GM12865 (cell line): ENCODE results near the gene AP1S2.

Source experiments
- DNase-seq: peaks from one replicate; pipeline ENCODE4 v3.0.0; 2010; ENCODE audit warnings: low read depth
- H3K4me3 ChIP-seq: 2 replicates; pipeline ENCODE4 v1.5.1; 2011; ENCODE audit warnings: mild to moderate bottlenecking, low read depth, low read length, control low read depth
- TF ChIP-seq, protein P1 (sequence below): IDR thresholded peaks from 2 replicates; pipeline ENCODE4 v1.5.1; 2011; ENCODE audit warnings: low read length, control low read depth, low read depth, inconsistent platforms; ENCODE audit not compliant: insufficient read depth; ENCODE audit errors: missing control alignments

The AP1S2 gene

DNA sequence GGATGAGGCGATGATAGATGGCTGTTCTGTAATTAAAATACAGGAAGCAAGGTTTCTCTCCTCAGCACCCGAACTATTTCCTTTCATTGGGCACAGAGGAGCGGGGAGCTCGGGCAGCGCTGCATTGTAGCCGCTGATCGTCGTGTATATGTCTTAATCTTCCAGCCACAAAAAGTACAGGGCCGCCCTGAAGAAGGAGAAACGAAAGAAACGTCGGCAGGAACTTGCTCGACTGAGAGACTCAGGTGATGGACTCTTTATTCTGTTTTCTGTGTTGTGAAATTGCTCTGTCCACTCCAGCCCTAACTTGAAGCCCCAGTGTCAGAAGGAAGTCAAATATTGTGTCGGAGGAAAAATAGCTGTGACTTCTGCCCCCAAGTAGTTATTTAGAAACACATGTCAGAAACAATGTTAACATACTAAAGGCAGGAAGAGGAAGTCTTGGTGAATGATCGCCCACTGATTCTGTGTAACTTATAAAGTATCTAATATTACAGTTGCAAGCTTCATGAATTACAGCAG, 63.8 kb downstream of the AP1S2 start:
- TF ChIP-seq, protein P1, sequence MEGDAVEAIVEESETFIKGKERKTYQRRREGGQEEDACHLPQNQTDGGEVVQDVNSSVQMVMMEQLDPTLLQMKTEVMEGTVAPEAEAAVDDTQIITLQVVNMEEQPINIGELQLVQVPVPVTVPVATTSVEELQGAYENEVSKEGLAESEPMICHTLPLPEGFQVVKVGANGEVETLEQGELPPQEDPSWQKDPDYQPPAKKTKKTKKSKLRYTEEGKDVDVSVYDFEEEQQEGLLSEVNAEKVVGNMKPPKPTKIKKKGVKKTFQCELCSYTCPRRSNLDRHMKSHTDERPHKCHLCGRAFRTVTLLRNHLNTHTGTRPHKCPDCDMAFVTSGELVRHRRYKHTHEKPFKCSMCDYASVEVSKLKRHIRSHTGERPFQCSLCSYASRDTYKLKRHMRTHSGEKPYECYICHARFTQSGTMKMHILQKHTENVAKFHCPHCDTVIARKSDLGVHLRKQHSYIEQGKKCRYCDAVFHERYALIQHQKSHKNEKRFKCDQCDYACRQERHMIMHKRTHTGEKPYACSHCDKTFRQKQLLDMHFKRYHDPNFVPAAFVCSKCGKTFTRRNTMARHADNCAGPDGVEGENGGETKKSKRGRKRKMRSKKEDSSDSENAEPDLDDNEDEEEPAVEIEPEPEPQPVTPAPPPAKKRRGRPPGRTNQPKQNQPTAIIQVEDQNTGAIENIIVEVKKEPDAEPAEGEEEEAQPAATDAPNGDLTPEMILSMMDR = no peak
- peak overlapping the region; percentile 86 for H3K4me3 ChIP-seq
- DNase-seq = peak; percentile 20

- TF ChIP-seq, protein P1 = no peak
- DNase-seq = peak; percentile 89
- H3K4me3 ChIP-seq = peak within 1 kb of the TSS; percentile 86
Observed at GRCh38 chrX:15789979-15790768, 64.4 kb downstream of the AP1S2 start, which contains the start of gene ZRSR2. TSS of gene ZRSR2 (plus strand) at chrX:15790484. CDS start at chrX:15790496, 12 bp downstream.

DNA sequence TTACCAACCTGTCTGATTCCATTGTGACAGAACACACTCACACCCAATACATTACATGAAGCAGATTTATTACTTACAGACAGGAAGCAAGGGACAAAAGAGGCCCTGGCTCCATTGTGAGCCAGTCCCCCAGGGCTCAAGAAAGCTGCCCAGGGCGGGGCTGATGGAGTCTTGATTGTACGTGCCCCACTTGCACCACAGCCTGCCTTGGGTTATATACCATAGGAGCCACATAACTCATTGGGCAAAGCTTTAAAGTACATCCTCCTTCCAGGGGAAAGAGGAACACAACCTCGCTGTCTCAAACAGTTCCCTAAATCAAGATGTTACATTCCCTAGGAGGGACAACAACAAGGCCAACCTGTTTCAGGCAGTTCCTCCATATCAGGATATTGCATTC, 67.7 kb downstream of the AP1S2 start:
- TF ChIP-seq, protein P1 = no peak
- no peak overlapping the region for H3K4me3 ChIP-seq
- DNase-seq = no peak

- TF ChIP-seq, protein P1 = no peak
- DNase-seq = no peak
- no peak overlapping the region for H3K4me3 ChIP-seq
Observed at GRCh38 chrX:15785176-15785750, 69.3 kb downstream of the AP1S2 start.

- peak overlapping the region; percentile 51 for H3K4me3 ChIP-seq
- TF ChIP-seq, protein P1 = no peak
- DNase-seq = peak; percentile 73
Observed at GRCh38 chrX:15781961-15782699, 72.5 kb downstream of the AP1S2 start.
